ENCODE results near the gene FAM9C. TPM values are rescaled to one million over a fixed set of nuclear protein-coding genes. Genes with fewer than 3 reads are reported as not detected.

FAM9C gene
- total and polyA plus RNA-seq, 11 donors = 0.20 to 2.6 (median 0.34) TPM; not detected in 5

DNA sequence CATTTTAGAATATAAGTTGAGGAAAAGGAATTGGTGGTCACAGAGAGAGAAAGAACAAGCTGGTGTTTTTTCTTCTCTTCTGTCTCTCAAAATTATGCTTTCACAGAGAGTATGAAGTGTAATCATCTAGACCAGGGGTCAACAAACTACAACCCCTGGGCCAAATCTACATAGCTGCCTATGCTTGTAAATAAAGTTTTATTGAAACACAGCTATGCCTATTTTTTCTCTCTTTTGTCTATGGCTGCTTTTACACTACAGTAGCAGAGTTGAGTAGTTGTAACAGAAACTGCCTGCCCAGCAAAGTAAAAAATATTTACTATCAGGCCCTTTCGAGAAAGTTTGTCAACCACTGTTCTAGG is 6.7 kb upstream of the FAM9C start:
- Histone ChIP-seq H3K27ac (peak overlapping the region in 7 of 12 donors; percentile 17 to 80 (median 39)), H3K36me3 (no peaks in the 10 kb centered on the region), H3K4me1 (peaks cover 0 to 53% (median 0%) of the 10 kb centered on the region in 12 donors), H3K9me3 (no peaks in the 10 kb centered on the region), H3K27me3 (peaks cover 0 to 5% (median 0%) of the 10 kb centered on the region in 9 donors), H3K4me3 (no peak overlapping the region)
- ATAC-seq = no peak
- WGBS, 4 donors = 75 to 92% (median 85%) methylated on average over 1 of the region's 1 CpG
- intact Hi-C loops (cut with DNase I) = no loop called here
- TF ChIP-seq POLR2A (IDR thresholded peaks at IDR 0.05) = no peak
- TF ChIP-seq, protein P1, sequence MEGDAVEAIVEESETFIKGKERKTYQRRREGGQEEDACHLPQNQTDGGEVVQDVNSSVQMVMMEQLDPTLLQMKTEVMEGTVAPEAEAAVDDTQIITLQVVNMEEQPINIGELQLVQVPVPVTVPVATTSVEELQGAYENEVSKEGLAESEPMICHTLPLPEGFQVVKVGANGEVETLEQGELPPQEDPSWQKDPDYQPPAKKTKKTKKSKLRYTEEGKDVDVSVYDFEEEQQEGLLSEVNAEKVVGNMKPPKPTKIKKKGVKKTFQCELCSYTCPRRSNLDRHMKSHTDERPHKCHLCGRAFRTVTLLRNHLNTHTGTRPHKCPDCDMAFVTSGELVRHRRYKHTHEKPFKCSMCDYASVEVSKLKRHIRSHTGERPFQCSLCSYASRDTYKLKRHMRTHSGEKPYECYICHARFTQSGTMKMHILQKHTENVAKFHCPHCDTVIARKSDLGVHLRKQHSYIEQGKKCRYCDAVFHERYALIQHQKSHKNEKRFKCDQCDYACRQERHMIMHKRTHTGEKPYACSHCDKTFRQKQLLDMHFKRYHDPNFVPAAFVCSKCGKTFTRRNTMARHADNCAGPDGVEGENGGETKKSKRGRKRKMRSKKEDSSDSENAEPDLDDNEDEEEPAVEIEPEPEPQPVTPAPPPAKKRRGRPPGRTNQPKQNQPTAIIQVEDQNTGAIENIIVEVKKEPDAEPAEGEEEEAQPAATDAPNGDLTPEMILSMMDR (IDR thresholded peaks at IDR 0.05) = no peak
- DNase-seq = no peak

DNA sequence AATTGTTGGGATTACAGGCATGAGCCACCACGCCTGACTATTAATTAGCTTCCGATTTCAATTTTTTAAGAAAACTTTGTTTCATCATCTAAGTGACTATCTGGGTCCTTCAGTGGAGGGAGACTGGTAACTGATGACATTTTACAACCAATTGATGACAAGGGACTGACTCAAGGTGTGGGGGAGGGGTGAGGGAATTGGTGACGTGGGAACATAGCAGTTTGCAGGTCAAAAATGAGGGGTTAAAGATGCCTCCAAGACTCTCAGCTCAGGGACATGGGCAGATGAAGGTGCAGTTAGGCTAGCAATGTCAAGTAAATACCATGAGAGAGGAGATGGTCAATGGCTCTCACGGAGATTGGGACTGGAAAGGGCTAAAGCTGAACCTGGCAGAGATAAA is 5.7 kb upstream of the FAM9C start:
- intact Hi-C loops (cut with DNase I) = no loop called here
- H3K27ac ChIP-seq = peak overlapping the region in 1 of 12 donors; percentile 13
- 93 to 97% (median 95%) methylated on average over 4 of the region's 4 CpGs for WGBS, 4 donors
- no peaks in the 10 kb centered on the region for H3K9me3 ChIP-seq
- no peak overlapping the region for H3K4me3 ChIP-seq
- no peaks in the 10 kb centered on the region for H3K36me3 ChIP-seq
- ATAC-seq (no peak), DNase-seq (no peak)
- no peak for TF ChIP-seq POLR2A (IDR thresholded peaks at IDR 0.05)
- TF ChIP-seq, protein P1 (IDR thresholded peaks at IDR 0.05) = no peak
- H3K27me3 ChIP-seq = peaks cover 0 to 5% (median 0%) of the 10 kb centered on the region in 9 donors
- peaks cover 0 to 51% (median 0%) of the 10 kb centered on the region in 12 donors for H3K4me1 ChIP-seq

DNA sequence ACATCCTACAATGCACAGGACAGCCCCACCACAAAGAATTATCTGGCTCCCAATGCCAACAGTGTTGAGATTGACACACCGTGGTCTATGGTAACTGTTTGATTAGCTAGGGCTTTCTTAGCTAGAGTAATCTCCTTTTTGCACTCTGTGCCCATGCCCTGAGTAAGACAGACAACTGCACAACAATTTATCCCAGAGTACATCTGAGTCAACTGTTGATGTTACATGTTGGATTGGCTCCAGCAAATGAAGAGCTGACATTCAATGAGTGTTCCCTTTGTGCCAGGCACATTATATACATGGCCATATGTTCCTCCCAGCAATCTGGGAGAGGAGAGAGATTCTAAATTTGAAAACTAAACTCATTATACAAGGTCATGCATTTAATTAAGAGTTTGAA is 3.9 kb upstream of the FAM9C start:
- TF ChIP-seq POLR2A (IDR thresholded peaks at IDR 0.05) = no peak
- TF ChIP-seq, protein P1 (IDR thresholded peaks at IDR 0.05) = no peak
- WGBS, 4 donors = 85 to 94% (median 91%) methylated on average over 1 of the region's 1 CpG

DNA sequence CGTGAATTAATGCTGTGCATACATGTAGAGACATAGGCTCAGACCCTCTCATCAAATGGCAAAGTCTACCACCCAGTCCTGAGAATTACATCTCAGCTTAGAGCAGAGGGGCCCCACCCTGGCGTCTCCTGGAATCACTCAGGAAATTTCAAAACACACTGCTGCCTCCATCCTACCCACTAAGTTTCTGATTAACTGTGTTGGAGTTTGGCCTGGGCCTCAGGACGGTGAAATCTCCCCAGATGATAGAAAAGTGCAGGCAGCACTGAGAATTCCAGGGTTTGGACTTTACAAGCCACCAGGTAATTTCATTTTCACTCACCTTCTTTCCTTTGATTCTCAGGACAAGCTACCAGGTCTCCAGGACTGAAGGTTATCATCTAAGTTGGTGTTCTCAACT is 3.3 kb upstream of the FAM9C start:
- H3K4me1 ChIP-seq = peaks cover 0 to 36% (median 0%) of the 10 kb centered on the region in 12 donors
- no peak overlapping the region for H3K4me3 ChIP-seq
- 84 to 94% (median 91%) methylated on average over 3 of the region's 3 CpGs for WGBS, 4 donors
- H3K36me3 ChIP-seq = no peaks in the 10 kb centered on the region
- peaks cover 0 to 5% (median 0%) of the 10 kb centered on the region in 9 donors for H3K27me3 ChIP-seq
- H3K27ac ChIP-seq = no peak overlapping the region
- TF ChIP-seq, protein P1 (IDR thresholded peaks at IDR 0.05) = no peak
- intact Hi-C loops (cut with DNase I) = no loop called here
- H3K9me3 ChIP-seq = peaks cover 0 to 3% (median 0%) of the 10 kb centered on the region in 12 donors
- ATAC-seq (no peak), DNase-seq (no peak)

More for the DNA sequence above, 3.9 kb upstream of the FAM9C start:
- Histone ChIP-seq H3K4me1 (peaks cover 0 to 38% (median 0%) of the 10 kb centered on the region in 12 donors), H3K27me3 (peaks cover 0 to 5% (median 0%) of the 10 kb centered on the region in 9 donors), H3K27ac (no peak overlapping the region), H3K36me3 (no peaks in the 10 kb centered on the region), H3K4me3 (no peak overlapping the region), H3K9me3 (peaks cover 0 to 3% (median 0%) of the 10 kb centered on the region in 12 donors)
- no peak for ATAC-seq
- intact Hi-C loops (cut with DNase I) = no loop called here
- DNase-seq = no peak

All from heart left ventricle (tissue), 16 donors.